GM13977 (cell line): Measurements from ENCODE around the gene GPX7.

Source experiments
- DNase-seq: peaks from one replicate; pipeline ENCODE4 v3.0.0; 2012; ENCODE audit warnings: low spot score
- CTCF ChIP-seq: IDR thresholded peaks from 2 replicates; pipeline ENCODE4 v1.5.1; 2012; ENCODE audit warnings: mild to moderate bottlenecking, control low read depth; ENCODE audit not compliant: insufficient read depth; ENCODE audit errors: extremely low read depth, missing control alignments
- in situ Hi-C: fragments of 300-500 bp; cut with MboI; formaldehyde crosslinking; loops from one replicate; pipeline ENCODE4 v1.12.0; 2022; ENCODE audit warnings: low sequenced_read_pairs, low pct_unique_long_range_greater_than_20kb, mixed read lengths, inconsistent platforms; ENCODE audit not compliant: unreplicated experiment

The GPX7 gene

GRCh38 chr1:52556641-52557360 lies 45.4 kb upstream of the GPX7 start:
- no peak for DNase-seq
- in situ Hi-C loops = no loop called here
- no peak for TF ChIP-seq CTCF

- DNase-seq = no peak
- no peak for TF ChIP-seq CTCF
- in situ Hi-C loops = no loop called here
Observed at GRCh38 chr1:52558941-52559340, 43.2 kb upstream of the GPX7 start.

- DNase-seq = no peak
- TF ChIP-seq CTCF = no peak
- in situ Hi-C loops = no loop called here
Observed at GRCh38 chr1:52559875-52560274, 42.3 kb upstream of the GPX7 start.

- in situ Hi-C loops = no loop called here
- no peak for DNase-seq
- TF ChIP-seq CTCF = no peak
Observed at GRCh38 chr1:52562766-52563165, 39.4 kb upstream of the GPX7 start.

DNA sequence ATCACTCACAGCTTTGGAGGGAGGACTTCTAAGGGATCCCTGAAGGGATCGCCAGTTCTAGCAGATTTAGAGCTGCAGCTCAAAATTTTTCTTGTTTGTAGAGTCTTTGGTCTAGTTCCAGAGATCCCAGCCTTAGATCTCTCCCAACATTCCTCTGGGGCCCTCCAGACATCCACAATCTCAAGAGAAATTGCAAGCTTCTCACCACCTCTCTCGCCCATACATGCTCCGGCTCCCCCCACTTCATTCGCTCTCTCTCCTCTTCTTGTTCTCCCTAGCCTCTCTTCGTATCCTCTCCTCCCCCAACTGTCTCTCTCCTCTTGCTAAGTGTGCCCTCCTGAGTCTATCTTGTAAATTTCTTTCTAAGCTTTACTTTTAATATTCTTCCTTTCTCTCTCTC lies 34.2 kb upstream of the GPX7 start:
- no peak for DNase-seq
- in situ Hi-C loops = no loop called here
- no peak for TF ChIP-seq CTCF

DNA sequence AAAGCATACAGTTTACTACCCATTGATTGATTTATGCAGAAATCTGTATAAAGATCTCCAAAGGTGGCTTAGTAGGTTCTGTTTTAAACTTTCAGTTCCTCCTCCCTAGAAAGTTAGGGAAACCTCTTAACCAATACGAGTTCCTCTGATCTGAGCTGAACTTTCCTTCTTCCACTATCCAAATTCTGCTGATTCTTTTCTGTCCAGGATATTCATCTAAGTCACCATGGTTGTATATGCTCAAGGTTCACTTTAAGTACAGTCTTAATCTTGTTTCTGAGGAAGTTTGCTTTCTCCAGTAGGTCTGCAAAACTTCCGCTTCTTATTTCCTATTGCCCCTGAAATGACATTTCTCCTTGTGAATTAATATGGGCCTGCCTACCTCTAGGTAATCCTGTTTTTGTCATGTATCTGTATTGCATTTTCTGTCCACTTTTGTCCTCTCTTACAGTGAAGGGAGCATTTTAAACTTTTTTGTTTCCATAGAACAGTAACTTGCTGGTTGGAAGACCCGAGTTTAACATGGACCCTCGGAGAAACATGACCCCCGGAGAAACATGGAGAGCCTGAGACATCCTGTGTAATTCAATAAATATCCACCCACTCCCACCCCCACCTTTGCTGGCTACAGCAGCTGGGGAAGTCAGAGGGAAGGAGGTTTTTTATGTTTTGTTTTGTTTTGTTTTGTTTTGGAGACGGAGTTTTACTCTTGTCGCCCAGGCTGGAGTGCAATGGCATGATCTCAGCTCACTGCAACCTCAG lies 32.5 kb upstream of the GPX7 start:
- no peak for DNase-seq
- in situ Hi-C loops = no loop called here
- TF ChIP-seq CTCF = no peak
